ENCODE data around the gene KCNQ4. TPM values are rescaled to one million over a fixed set of nuclear protein-coding genes. Genes with fewer than 3 reads are reported as not detected.

The KCNQ4 gene
- total and polyA plus RNA-seq, 2 of the 13 experiments (the other 11 are each of a cell fraction or from before 2014, with no cell fraction given), result 0.02 to 0.09 TPM

GRCh38 chr1:40837601-40838000 lies 54.0 kb downstream of the KCNQ4 start (continued):
- TF ChIP-seq ZNF577 (CRISPR knock-in tag; IDR thresholded peaks at IDR 0.05; ENCODE audit: borderline replicate concordance, low read depth), result no peak
- no peak for TF ChIP-seq MLX (CRISPR knock-in tag; IDR thresholded peaks at IDR 0.05)
- no peak for TF ChIP-seq CREM (IDR thresholded peaks at IDR 0.05)
- TF ChIP-seq CREM (CRISPR knock-in tag; IDR thresholded peaks at IDR 0.05), result no peak

- H3K9ac ChIP-seq (ENCODE audit: insufficient read depth, low read depth, low read length), result no peak overlapping the region
- H3K4me1 ChIP-seq (ENCODE audit: insufficient read depth, low read length), result peaks cover 9% of the 10 kb centered on the region; the same call in 1 of the 2 replicates
- no peaks in the 10 kb centered on the region for H3K79me2 ChIP-seq (ENCODE audit: insufficient read depth, low read length)
- POLR2A ChIA-PET, result interaction anchor here (0.6 kb wide), 1 partner anchor 122 kb away, joined by 4 read pairs; no protein-coding TSS in a partner anchor
- no peak for ATAC-seq
- H3K36me3 ChIP-seq (replicated peaks in 1 of 2; ENCODE audit: control insufficient read depth in 1 of 2, insufficient read depth in 2 of 2, low read length in 2 of 2), result no peaks in the 10 kb centered on the region
- no peak for TF ChIP-seq TCF7L2 (IDR thresholded peaks at IDR 0.05; ENCODE audit: low read depth, low read length)
- no peak for TF ChIP-seq ZNF251 (CRISPR knock-in tag; IDR thresholded peaks at IDR 0.05)
- TF ChIP-seq CHCHD3 (CRISPR knock-in tag; IDR thresholded peaks at IDR 0.05), result no peak
- TF ChIP-seq STAG1 (CRISPR knock-in tag; IDR thresholded peaks at IDR 0.05), result no peak
- in situ Hi-C loops (cut with HindIII; ENCODE audit: extremely low pct_ligation_motif_present, low pct_unique_long_range_greater_than_20kb), result loop anchor here (10.0 kb wide), 1 partner anchor 214 kb away; no protein-coding TSS in a partner anchor
- WGBS (ENCODE audit: low lambda C conversion rate), result 72% methylated on average over 35 of the region's 60 CpGs
- no peak overlapping the region for H3K4me3 ChIP-seq (replicated peaks in 1 of 3; ENCODE audit: insufficient read depth in 1 of 3, low read depth in 2 of 3, low read length in 3 of 3)
- no peak for FAIRE-seq
- no peaks in the 10 kb centered on the region for H4K20me1 ChIP-seq (ENCODE audit: insufficient read depth, low read length)
- intact Hi-C loops (cut with micrococcal nuclease; ENCODE audit: unreplicated experiment), result no loop called here
- no peak for DNase-seq (ENCODE audit: low spot score)
- peaks cover 0 to 6% of the 10 kb centered on the region in 2 experiments; a peak in 1 of 5 replicates for H3K27me3 ChIP-seq (ENCODE audit: control insufficient read depth in 1 of 2, insufficient read depth in 2 of 2, low read length in 2 of 2)
- no peak overlapping the region for H3K4me2 ChIP-seq (ENCODE audit: low read depth, low read length)
- no peak overlapping the region for H3K27ac ChIP-seq (ENCODE audit: extremely low read length, insufficient read depth, low read length)
- H3K9me3 ChIP-seq (ENCODE audit: low read length), result no peaks in the 10 kb centered on the region; the same call in 1 of the 2 replicates
- no TSS peak for BruUV-seq (replicated peaks)
- CTCF ChIA-PET (ENCODE audit: low intra/inter-chr PET ratio, low total read pairs), result no interaction called here
- H2AFZ ChIP-seq (ENCODE audit: low read length), result no peak overlapping the region
These were observed 54.7 kb downstream of the KCNQ4 start for GRCh38 chr1:40838045-40838979.

Data from HepG2 (cell line).